DOHH2 (cell line): ENCODE measurements around the gene DOCK4.

ENCODE experiments used
- H3F3A ChIP-seq: fragments of 200-600 bp; sonication (generic), shearing (Covaris generic); 2 replicates; pipeline ENCODE4 v1.6.0; 2016; ENCODE audit warnings: antibody characterized with exemption, mild to moderate bottlenecking; ENCODE audit not compliant: control insufficient read depth, insufficient read depth
- H3K27ac ChIP-seq: fragments of 200-600 bp; sonication (generic); 2 replicates; pipeline ENCODE4 v1.5.1; 2014; ENCODE audit warnings: low read depth, mild to moderate bottlenecking, low read length, moderate library complexity
- H3K27me3 ChIP-seq: fragments of 200-600 bp; sonication (generic); 2 replicates; pipeline ENCODE4 v1.6.1; 2014; ENCODE audit warnings: mild to moderate bottlenecking, low read length, mixed read lengths; ENCODE audit not compliant: control insufficient read depth
- H3K36me3 ChIP-seq: fragments of 200-600 bp; sonication (generic); 2 replicates; pipeline ENCODE4 v1.6.1; 2014; ENCODE audit warnings: mild to moderate bottlenecking, low read length, moderate library complexity, mixed read lengths; ENCODE audit not compliant: control insufficient read depth
- H3K4me1 ChIP-seq: fragments of 200-600 bp; sonication (generic); 2 replicates; pipeline ENCODE4 v1.6.1; 2014; ENCODE audit warnings: mild to moderate bottlenecking, low read length, mixed read lengths; ENCODE audit not compliant: control insufficient read depth
- H3K4me2 ChIP-seq: fragments of 200-600 bp; sonication (generic); 2 replicates; pipeline ENCODE4 v1.6.0; 2014; ENCODE audit warnings: mild to moderate bottlenecking, low read length, moderate library complexity
- H3K4me3 ChIP-seq: fragments of 200-600 bp; sonication (generic); 2 replicates; pipeline ENCODE4 v1.5.1; 2014; ENCODE audit warnings: mild to moderate bottlenecking, low read length, mixed read lengths
- H3K79me2 ChIP-seq: fragments of 200-600 bp; sonication (generic); 2 replicates; pipeline ENCODE4 v1.6.1; 2014; ENCODE audit warnings: mild to moderate bottlenecking, low read length, mixed read lengths; ENCODE audit not compliant: control insufficient read depth
- H3K9me2 ChIP-seq: fragments of 200-600 bp; sonication (generic); replicated peaks from 2 replicates; pipeline ENCODE4 v1.6.1; 2014; ENCODE audit warnings: mild to moderate bottlenecking, low read length, mixed read lengths; ENCODE audit not compliant: control insufficient read depth
- H3K9me3 ChIP-seq: fragments of 200-600 bp; sonication (generic); 2 replicates; pipeline ENCODE4 v1.6.1; 2014; ENCODE audit warnings: antibody characterized with exemption, low read length, mixed read lengths; ENCODE audit not compliant: control insufficient read depth, insufficient read depth
- H4K20me1 ChIP-seq: fragments of 200-600 bp; sonication (generic); 2 replicates; pipeline ENCODE4 v1.6.0; 2014; ENCODE audit warnings: low read depth, mild to moderate bottlenecking, antibody characterized with exemption, low read length, moderate library complexity; ENCODE audit not compliant: control insufficient read depth, insufficient read depth
- CTCF ChIP-seq: fragments of 200-600 bp; sonication (generic); IDR thresholded peaks from one replicate; pipeline ENCODE4 v1.5.1; 2014; ENCODE audit warnings: antibody characterized with exemption, mild to moderate bottlenecking, low read depth, low read length; ENCODE audit not compliant: poor library complexity, severe bottlenecking
- EZH2phosphoT487 ChIP-seq: fragments of 200-600 bp; sonication (generic); IDR thresholded peaks from 2 replicates; pipeline ENCODE4 v1.6.1; 2017; ENCODE audit warnings: borderline replicate concordance, mild to moderate bottlenecking, antibody characterized with exemption, low read length, moderate library complexity, mixed read lengths

Gene DOCK4

GRCh38 chr7:111765751-111766643 lies 440.2 kb downstream of the DOCK4 start:
- H3F3A ChIP-seq = no peaks in the 10 kb centered on the region
- no peaks in the 10 kb centered on the region for H3K9me2 ChIP-seq
- no peaks in the 10 kb centered on the region for H3K36me3 ChIP-seq
- no peak overlapping the region for H3K4me3 ChIP-seq
- no peak overlapping the region for H3K4me2 ChIP-seq
- no peaks in the 10 kb centered on the region for H3K4me1 ChIP-seq
- H4K20me1 ChIP-seq = no peaks in the 10 kb centered on the region
- no peaks in the 10 kb centered on the region for H3K9me3 ChIP-seq
- no peaks in the 10 kb centered on the region for H3K79me2 ChIP-seq
- TF ChIP-seq EZH2phosphoT487 = no peak
- TF ChIP-seq CTCF = no peak
- peaks cover 17% of the 10 kb centered on the region for H3K27me3 ChIP-seq
- H3K27ac ChIP-seq = no peak overlapping the region

GRCh38 chr7:111763221-111763801 lies 442.9 kb downstream of the DOCK4 start:
- Histone ChIP-seq H3K4me1 (no peaks in the 10 kb centered on the region), H3F3A (no peaks in the 10 kb centered on the region), H3K4me2 (no peak overlapping the region), H3K9me3 (no peaks in the 10 kb centered on the region), H3K79me2 (no peaks in the 10 kb centered on the region), H3K9me2 (no peaks in the 10 kb centered on the region), H3K27ac (no peak overlapping the region), H3K4me3 (no peak overlapping the region), H3K36me3 (no peaks in the 10 kb centered on the region), H3K27me3 (peaks cover 17% of the 10 kb centered on the region), H4K20me1 (no peaks in the 10 kb centered on the region)
- TF ChIP-seq EZH2phosphoT487 (no peak), CTCF (peak; percentile 24)

GRCh38 chr7:111762799-111763198 lies 443.4 kb downstream of the DOCK4 start:
- no peaks in the 10 kb centered on the region for H3F3A ChIP-seq
- no peak overlapping the region for H3K4me3 ChIP-seq
- H3K36me3 ChIP-seq = no peaks in the 10 kb centered on the region
- H3K27ac ChIP-seq = no peak overlapping the region
- no peak for TF ChIP-seq CTCF
- TF ChIP-seq EZH2phosphoT487 = no peak
- no peaks in the 10 kb centered on the region for H3K9me3 ChIP-seq
- H3K4me2 ChIP-seq = no peak overlapping the region
- H3K27me3 ChIP-seq = peaks cover 17% of the 10 kb centered on the region
- H3K9me2 ChIP-seq = no peaks in the 10 kb centered on the region
- H3K79me2 ChIP-seq = no peaks in the 10 kb centered on the region
- H4K20me1 ChIP-seq = no peaks in the 10 kb centered on the region
- no peaks in the 10 kb centered on the region for H3K4me1 ChIP-seq
